Right renal cortex interstitium (tissue), 3 donors: ENCODE measurements around the gene FHOD3. TPM values are rescaled to one million over a fixed set of nuclear protein-coding genes. Genes with fewer than 3 reads are reported as not detected.

Source experiments
- DNase-seq, 3 donors: peaks; one replicate each; pipeline ENCODE4 v3.0.0-alpha.2; 2013; ENCODE audit warnings: low read depth in 3 of 3, low spot score in 2 of 3
- polyA plus RNA-seq, 3 donors: library from polyadenylated mRNA; unstranded; fragments of 120-200 nt; gene quantifications; one replicate each; pipeline ENCODE4 v1.2.1, GENCODE V29; 2013; ENCODE audit not compliant: insufficient read length in 3 of 3

The FHOD3 gene
- polyA plus RNA-seq, 3 donors: 39.8 to 45.6 (median 40.1) TPM

DNA sequence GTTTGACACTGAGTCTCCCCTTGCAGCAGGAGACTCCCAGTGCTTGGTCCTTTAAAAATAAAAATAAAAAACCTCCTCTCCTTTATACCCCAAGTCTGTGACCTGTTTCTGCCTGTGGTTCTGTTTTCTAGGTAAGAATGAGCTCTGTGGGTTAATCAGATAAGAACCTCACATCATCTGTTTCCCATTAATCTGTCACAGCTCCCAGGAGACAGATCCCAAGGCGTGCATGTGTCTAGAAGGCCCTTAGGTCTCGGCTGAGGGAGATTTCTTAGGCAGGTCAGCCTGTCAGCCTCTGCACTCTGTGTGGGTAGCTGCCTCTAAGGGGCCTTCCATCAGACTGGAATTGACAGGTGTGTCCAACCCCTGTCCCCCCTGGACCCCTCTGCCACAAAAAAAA is 80.7 kb downstream of the FHOD3 start:
- DNase-seq: no peak

DNA sequence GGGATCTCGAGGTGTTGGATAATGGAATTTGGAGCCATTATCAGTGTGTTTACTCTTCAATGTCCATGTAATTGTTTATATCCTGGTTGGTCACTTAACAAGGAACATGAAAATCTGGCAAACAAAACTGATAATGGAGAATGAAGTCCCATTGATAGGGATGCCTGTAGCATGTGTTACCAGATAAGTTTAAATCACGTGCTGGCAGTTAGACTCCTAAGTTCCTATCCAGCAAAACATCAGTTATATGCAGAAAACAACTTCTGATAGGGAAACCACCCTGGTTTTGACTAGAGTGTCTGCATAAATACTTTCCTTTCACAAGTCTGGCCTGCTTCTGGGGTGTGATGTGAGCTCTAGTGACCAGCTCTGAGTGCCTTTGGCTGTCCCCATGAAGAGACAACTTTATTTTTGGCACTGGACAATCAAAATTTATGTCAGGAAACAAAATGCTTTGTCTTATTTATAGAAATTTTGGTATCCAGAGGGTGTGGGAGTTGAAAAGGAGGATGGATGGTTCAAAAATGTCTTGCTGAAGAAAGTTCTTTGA is 82.0 kb downstream of the FHOD3 start:
- no peak for DNase-seq

DNA sequence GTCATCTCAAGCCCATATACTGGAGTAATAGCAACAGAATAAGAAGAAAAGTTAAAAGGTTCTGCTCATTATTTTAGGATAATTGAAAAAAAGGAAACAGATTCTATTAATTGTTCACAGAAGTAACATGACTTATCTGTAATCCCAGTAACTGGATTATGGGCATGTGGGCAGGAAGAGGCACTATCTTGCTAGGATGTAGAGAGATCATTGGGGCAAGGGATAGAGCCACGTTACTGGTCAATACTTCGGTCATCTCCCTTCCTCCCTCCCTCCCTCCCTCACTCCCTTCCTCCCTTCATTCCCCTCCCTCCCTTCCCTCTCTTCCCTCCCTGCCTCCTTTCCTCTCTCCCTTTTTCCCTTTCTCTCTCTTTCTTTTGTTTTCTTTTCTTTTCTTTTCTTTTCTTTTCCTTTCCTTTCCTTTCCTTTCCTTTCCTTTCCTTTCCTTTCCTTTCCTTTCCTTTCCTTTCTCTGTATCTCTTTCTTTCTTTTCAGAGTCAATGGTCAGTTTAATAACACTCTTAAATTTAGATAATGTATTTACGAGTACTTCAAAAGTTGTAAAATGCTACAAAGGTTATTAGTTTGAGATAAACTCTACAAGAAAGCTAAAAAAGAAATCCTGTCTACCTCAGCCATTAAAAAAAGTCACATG is 82.8 kb downstream of the FHOD3 start:
- no peak for DNase-seq

DNA sequence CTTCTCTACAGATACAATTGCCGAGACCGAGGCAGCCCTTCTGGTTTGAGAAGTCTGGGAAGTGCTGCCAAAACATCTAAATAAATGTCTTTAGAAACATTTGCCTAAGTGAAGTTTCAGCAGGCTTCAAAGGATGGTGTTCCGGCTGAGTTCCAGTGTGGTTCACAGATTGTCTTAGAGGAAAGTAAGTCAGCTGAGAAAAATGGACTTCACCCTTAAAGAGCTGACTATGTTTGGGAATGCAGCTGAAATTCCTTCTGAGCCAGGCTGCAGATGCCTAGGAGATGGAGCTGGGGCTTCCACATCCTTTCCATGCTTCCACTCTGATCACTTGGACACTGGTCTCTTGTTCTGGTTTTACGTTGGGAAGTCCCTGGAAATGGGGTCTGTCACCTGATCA is 83.6 kb downstream of the FHOD3 start:
- no peak for DNase-seq

DNA sequence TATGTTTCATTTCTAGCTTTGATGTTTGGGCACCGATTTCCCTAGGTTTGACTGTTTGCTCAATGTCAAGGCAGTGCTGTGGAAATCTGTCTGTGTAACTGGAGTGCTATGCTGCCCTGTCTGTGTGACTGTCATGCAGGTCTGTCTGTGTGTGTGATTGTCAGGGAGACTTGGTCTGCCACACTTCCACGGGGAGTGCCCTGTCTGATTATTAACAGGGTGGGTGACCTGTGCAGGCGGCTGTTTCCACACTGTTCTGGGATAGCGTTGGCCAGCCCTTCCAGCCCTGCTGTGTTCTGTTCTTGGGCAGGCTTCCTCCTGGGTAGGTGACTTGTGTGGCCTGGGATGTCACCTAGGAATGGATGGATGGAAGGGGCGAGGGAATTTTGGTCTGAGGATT is 85.3 kb downstream of the FHOD3 start:
- DNase-seq: no peak

DNA sequence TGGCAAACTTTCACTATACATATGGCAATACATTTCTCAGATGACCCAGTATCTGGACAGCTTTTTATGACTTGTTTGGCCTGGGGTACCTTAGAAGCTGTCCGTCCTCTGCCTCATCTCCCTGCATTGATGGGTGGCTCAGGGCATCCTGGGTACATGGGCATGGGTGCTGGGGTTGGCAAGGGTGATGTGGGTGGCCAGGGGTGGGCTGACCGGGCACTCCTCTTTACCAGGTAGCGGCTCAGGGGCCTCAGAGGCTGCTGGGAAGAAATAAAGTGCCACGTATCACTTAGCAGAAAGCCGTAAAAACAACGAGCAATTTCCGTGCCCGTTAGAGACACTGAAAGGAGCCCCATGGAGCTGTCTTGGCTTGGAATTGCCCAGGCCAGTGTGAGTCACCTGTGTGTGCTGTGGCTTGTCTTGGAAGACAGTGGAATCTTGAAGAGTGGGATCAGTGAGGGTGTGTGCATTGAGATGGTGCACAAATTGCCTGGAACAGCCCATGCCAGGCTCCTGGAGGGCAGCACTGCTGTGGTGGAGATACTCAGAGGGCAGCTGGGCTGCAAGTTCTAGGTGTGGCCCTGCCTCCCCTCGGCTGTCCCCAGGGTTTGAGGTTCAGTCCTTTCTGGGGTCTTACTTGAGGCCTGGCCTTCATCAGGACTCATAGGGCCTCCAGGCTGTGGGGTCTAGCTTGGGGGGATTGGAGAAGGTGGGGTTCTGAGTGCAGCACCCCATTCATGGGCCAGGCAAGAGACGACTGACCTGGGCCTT is 88.8 kb downstream of the FHOD3 start:
- no peak for DNase-seq

DNA sequence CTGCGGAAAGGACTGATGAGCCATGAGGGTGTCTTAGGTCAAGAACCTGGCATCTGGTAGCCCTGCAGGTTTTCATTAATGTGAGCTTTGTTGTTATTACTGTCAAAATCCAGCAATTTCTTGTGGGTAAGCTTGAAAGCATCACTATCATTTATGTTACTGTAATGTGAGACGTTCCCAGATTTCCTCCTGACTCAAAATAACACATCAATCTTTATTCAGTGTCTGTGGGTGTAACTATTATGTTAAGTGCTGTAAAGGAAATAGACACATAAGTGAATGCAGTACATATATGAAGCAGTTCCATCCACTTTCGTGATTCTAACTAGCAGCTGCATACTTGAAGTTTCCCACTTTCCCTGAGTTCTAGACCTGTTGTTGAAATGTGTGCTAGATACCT is 89.8 kb downstream of the FHOD3 start:
- no peak for DNase-seq

DNA sequence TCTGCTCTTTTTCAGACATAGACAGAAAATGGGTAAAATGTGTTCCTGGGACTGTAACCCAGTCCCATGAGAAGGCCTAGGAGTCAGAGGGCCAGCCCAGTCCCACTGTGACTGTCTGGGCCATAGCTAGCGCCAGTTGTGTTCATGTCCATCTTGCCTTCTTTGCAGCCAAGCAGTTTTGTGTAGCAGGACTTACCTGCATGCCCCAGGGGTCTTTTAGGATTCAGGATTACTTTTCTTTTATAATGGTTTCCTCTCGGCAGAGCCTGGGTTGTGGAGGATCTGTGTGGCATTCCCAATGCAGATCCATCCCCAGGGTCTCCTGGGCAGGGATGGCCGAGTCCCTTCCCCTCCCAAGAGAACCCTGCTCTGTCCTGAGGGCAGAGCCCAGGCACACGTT is 90.8 kb downstream of the FHOD3 start:
- no peak for DNase-seq

DNA sequence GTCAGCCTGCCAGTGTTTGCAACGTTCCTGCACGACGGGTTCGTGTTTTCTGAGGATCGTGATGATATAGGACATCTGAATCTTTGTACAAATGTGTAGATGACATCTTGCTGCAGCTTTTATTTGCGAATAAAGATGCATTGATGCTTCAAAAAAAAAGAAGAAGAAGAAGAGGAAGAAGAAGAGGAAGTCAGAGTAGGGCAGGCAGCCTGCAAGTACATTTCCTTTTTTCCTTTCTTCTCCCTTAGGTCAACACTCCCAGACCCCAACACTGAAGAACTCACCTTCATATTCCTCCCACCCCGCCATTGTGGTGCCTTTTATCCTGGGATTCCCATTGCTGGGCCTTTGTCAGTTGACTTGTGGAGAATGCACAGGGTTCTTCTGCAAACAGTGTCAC is 91.5 kb downstream of the FHOD3 start:
- no peak for DNase-seq

DNA sequence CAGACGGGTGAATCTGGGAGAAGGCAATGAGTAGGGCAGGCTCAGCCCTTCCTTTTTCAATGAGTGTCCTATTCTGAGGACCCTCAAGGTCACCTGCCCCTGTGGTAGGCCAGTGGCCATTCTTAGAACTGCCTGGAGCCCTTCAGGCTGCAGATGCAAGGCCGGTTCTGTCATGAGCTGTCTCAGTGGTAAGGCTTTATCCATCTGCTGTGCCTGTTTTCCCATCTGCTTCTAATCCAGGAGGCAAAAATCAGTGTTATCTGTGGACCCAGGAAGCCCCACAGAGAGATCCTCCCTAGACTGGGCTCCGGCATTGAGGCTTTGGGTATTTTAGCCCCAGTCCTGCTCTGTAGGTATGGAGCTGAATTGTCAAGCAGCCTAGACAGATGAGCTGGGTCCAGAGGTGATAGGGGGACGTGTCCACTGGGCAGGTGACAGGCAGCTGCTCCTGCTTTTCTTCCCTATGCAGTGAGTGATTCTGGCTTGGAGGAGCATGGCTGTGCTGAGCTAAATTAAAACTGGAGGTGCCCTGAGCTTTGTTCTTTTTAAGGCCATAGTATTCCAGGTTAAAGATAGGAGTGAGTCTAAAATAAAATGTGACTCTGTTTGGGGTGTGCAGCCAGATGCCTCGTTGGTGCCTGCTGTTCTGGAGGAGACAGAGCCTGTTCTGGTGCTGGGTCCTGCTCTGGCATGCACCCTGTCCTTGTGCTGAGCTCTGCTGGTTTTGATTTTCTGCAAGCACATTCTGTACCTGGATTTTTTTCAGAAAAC is 92.5 kb downstream of the FHOD3 start:
- no peak for DNase-seq

DNA sequence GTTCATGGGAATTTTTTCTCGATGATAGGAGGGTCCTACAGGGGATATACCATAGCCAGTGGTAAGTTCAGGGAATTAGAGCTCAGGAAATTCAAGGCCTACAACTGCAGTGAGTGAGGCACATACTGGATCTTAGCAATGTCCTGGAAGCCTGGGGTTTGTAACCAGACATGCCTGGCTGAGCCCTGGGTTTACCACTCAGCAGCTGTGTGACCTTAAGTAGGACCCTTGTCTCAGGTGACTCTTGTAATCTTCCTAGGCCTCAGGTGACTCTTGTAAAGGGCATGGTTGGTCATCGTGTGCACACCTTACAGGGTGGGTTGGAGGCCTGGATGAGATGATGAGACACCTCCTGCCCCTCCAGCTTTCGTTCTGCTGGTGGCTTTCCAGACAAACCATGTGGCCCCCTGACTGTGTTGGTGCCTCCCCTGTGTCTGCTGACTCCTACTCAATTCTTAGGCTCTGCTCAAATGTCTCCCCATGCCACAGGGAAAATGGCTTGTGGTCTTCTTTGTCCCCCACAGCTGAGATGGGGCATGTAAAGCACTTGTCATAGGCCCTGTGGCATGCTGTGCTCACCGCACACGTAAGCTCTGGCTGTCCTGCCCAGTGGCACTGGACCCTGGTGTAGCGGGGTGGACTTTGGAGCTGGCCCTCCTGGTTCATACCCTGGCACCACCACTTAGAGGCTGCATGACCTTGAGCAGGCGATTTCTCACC is 94.1 kb downstream of the FHOD3 start:
- no peak for DNase-seq

DNA sequence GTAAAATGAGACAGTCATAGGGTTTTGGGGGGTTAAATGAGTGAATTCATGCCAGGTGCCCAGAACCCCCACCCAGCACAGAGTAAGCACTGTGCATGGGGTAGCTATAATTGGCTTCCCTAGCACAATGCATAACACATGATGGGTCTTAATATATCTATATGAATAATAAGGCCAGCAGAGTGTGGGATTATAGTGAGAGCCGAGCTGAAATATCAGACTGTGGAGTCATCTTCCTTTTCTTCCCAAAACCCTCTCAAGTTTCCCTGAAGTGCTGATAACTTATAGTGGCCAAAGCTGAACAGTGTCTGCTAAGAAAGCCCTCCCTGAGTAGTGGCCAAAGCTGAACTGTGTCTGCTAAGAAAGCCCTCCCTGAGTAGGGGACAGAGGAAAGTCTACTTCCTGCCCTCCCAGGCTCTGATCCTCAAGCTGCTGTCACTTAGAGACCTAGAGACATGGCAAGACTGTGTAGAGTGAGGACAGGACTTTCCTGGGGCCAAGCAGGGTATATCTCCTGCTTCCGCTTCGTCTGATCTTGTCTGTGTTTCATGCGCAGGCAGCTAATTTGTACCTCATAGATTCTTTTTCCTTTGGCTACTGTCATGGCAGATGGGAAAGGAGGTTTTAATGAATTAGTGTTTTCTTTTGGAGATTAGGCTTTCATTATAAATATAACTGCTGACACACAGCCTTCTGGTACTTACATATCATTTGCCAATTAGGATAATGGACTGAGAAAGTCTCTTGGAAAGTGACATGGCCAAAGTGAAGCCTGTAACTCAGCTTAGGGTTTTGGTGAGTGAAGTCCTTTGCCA is 94.9 kb downstream of the FHOD3 start:
- DNase-seq: no peak

DNA sequence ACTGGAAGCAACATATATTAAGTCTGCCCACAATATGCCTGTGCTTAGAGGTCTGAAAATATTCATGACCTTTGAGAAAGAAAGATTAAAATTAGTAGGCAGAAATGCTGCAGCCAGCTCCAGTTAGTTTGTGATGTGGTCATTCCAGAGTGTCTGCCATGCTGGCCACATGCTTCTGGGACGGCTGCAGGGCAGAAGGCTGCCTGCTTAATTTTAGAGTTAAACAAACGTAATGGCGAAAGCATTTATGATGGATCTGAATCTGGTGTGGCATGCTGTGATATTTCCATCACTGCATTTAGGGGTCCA is 95.4 kb downstream of the FHOD3 start:
- no peak for DNase-seq

DNA sequence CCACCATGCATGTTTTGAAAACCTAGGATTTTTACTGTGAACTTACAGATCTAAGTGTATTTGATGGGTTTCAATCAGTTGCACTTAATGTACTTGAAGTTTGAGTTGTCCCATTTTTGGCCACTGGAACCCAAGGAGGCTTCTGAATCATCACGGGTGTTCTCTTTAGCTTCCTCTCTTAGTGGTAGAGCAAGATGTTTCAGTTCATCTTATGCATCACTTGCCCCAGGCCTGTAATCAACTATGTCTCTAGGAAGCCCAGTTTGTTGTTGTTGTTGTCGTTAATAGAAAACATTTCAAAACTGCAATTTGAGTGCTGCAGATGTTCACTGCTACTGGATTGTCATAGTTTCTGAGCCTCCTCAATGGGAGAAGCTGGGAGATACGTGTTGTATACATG is 97.0 kb downstream of the FHOD3 start:
- DNase-seq: no peak

DNA sequence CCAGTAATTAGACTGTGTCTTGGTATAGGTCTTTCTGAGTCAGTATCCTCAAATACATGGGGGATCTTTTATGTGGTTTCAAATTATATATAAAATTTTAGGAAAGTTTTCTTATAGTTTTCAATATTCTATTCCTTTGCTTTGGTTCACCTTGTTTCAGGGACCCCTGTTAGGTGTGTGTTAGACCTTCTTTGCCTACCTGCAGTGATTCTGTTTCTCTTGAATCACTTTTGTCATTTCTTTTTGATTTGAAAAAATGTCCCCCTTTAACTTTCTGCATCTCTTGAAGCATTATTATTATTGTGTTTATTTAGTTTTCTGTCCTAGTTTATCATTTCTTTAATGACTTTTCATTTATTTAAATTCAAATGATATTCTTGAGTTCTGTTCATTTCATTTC is 98.7 kb downstream of the FHOD3 start:
- no peak for DNase-seq

DNA sequence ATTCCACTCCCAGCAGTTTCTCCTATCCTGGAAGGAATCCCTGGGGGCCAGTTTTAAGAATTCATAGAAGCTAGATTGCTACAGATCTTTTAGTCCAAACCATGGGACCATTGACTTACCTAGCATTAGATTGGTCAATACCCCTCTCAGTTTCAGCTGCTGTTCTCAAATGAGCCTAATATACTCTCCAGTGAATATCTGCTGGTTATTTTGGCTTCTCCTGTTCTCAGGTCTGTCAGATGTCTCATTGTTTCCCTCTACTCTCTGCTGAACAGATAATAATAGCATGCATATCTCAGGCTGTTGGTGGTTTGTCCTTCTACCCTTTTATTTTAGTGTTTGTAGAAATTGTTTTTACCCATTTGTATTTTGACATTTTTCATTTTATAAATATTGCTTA is 99.5 kb downstream of the FHOD3 start:
- DNase-seq: no peak

DNA sequence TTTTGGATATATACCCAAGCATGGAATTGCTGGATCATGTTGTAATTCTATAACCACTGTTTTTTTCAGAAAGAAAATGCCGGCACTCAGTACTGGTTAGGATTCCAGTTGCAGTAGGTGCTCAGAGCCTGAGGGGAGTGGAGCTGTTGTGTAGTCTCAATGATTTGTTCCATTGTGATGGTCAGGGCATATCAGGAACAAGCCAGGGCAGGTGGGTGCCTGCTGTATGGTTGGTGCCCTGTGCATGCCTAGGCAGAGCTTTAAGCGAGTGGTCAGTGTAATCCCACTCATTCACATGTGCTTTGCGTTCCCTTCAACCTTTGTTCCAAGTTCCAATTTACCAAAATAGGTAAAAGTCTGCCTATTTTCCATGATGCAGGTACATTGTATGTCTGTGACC is 100.9 kb downstream of the FHOD3 start:
- DNase-seq: no peak

DNA sequence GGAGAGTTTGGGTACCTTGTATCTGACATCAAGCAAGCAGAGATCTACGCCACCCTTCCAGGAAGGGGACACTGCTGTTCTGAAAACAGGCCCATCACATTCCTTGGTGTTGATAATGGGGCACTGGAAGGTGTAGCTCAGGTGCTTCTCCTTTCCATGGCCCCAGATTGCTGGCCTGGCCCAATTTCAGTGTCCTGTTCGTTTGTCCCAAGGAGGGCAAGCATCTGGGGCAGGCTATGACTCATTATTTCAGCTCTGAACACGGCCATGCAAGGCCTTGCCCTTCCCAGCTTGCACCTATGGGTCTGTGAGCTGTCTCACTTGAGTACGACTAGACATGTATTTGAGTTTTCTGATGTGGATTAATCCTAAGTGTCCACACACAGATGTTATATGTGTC is 101.5 kb downstream of the FHOD3 start:
- DNase-seq: no peak

DNA sequence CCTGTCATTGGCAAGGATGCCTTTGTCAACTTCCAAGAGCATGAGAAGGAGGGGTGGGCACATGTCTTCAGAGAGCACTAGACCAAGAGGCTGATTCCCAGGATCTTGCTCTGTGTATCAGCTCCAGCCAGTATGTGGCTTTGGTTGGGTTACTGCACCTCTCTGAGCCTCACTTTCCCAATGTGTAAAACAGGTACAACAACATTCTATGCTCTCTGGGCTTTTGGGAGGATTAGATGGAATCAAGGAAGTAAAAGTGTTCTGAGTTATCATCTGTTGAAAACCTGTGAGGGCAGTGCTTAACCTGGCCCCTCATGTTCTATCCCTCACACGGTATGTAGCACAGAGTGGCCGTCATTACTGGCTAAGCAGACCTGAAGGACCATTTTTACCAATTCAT is 103.9 kb downstream of the FHOD3 start:
- DNase-seq: no peak

DNA sequence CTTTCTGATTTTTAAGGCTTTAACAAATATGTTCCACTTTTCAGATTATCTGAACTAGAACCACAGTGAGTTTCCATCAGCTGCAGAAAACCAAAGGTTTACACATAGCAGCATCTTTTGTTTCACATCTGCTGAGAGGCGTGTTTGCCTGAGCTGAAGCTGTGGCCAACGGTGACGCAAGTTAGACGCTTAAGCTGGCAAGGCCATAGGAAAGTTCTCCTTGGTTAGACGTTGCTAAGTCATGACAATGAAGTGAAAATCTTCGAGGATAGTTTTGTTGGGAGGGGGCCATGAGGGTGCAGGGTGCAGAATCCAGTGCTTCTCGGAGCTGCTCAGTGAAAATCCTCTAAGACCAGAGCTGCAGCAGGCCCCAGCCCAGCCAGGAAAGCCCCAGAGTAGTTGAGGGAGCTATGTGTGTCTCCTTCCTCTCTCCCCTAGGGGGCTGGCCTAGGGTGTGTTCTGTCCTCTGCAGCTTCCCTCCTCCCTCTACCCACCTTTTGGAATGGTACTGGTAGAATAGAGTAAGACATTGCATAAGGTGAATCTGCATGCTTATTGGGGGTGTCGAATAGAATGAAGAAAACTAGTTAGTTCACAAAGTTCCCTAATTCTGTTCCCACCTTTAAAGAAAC is 105.4 kb downstream of the FHOD3 start:
- no peak for DNase-seq
